C1 segment of cervical spinal cord (tissue), 14 donors: ENCODE results near the gene DNASE2B.
A peak's percentile ranks its signal among the peaks of the same experiment; 100 is the strongest.

Experiments used
- DNase-seq, 14 donors: peaks; one replicate each; lab custom pipeline; 2025; lab: John Stamatoyannopoulos, UW

DNASE2B gene

GRCh38 chr1:84398175-84399155 lies at the start of gene DNASE2B:
TSS of gene DNASE2B (plus strand) at chr1:84398484. CDS start at chr1:84398565, 81 bp downstream.
- DNase-seq = no peak

- no peak for DNase-seq
These were observed 49.5 kb upstream of the DNASE2B start for GRCh38 chr1:84348759-84349158.

GRCh38 chr1:84350104-84350503 lies 48.2 kb upstream of the DNASE2B start:
- no peak for DNase-seq

GRCh38 chr1:84350550-84350949 lies 47.7 kb upstream of the DNASE2B start:
- DNase-seq = no peak

GRCh38 chr1:84352298-84353106 lies 45.8 kb upstream of the DNASE2B start:
- no peak for DNase-seq

- DNase-seq = peak in 1 of 14 donors; percentile 36
These were observed 44.6 kb upstream of the DNASE2B start for GRCh38 chr1:84353695-84354094.

- no peak for DNase-seq
These were observed 42.7 kb upstream of the DNASE2B start for GRCh38 chr1:84355556-84355955.

GRCh38 chr1:84356881-84357280 lies 41.4 kb upstream of the DNASE2B start:
- DNase-seq = no peak

GRCh38 chr1:84358695-84359094 lies 39.6 kb upstream of the DNASE2B start:
- DNase-seq = no peak

- no peak for DNase-seq
These were observed 38.0 kb upstream of the DNASE2B start for GRCh38 chr1:84360316-84360715.

- no peak for DNase-seq
These were observed 36.5 kb upstream of the DNASE2B start for GRCh38 chr1:84361796-84362195.

- no peak for DNase-seq
These were observed 35.3 kb upstream of the DNASE2B start for GRCh38 chr1:84363019-84363418.

- no peak for DNase-seq
These were observed 34.7 kb upstream of the DNASE2B start for GRCh38 chr1:84363622-84364021.

GRCh38 chr1:84365225-84366221 lies 32.8 kb upstream of the DNASE2B start:
- no peak for DNase-seq

GRCh38 chr1:84366786-84367185 lies 31.5 kb upstream of the DNASE2B start:
- no peak for DNase-seq

- DNase-seq = no peak
These were observed 31.1 kb upstream of the DNASE2B start for GRCh38 chr1:84367219-84367618.

GRCh38 chr1:84368441-84368840 lies 29.8 kb upstream of the DNASE2B start:
- no peak for DNase-seq

GRCh38 chr1:84370266-84370665 lies 28.0 kb upstream of the DNASE2B start:
- DNase-seq = no peak

GRCh38 chr1:84370831-84371394 lies 27.4 kb upstream of the DNASE2B start:
- no peak for DNase-seq

GRCh38 chr1:84373436-84374141 lies 24.7 kb upstream of the DNASE2B start:
- DNase-seq = no peak
